A172 (cell line): ENCODE data around the gene DUSP5. TPM values are rescaled to one million over a fixed set of nuclear protein-coding genes. Genes with fewer than 3 reads are reported as not detected.

Experiments used
- DNase-seq: peaks from one replicate; pipeline ENCODE4 v3.0.0-alpha.2; 2015; ENCODE audit warnings: low spot score
- total RNA-seq: library from RNA; depleted of rRNA; stranded (reverse); fragments of >200 nt; shearing (Covaris generic); gene quantifications from 2 replicates; pipeline ENCODE4 v1.2.3, GENCODE V29; 2014; rRNA removed

DUSP5 gene
- total RNA-seq, 1 experiment from 2014 or later: 9.5 TPM

- no peak for DNase-seq
Measured at GRCh38 chr10:110546499-110547110, 48.9 kb downstream of the DUSP5 start.

GRCh38 chr10:110547139-110547761, 49.5 kb downstream of the DUSP5 start:
- DNase-seq: peak; percentile 62

- DNase-seq: no peak
Measured at GRCh38 chr10:110548002-110548401, 50.3 kb downstream of the DUSP5 start.

- no peak for DNase-seq
Measured at GRCh38 chr10:110549211-110549610, 51.5 kb downstream of the DUSP5 start.

- DNase-seq: no peak
Measured at GRCh38 chr10:110553905-110554304, 56.2 kb downstream of the DUSP5 start.

- no peak for DNase-seq
Measured at GRCh38 chr10:110556296-110556695, 58.6 kb downstream of the DUSP5 start.

GRCh38 chr10:110556969-110557601, 59.4 kb downstream of the DUSP5 start:
- no peak for DNase-seq

GRCh38 chr10:110558041-110558440, 60.3 kb downstream of the DUSP5 start:
- no peak for DNase-seq

GRCh38 chr10:110560012-110560411, 62.3 kb downstream of the DUSP5 start:
- DNase-seq: no peak

Other genes with a start within 250 kb of the DUSP5 start
- 10.4 and 14.3 TPM in 2 replicates for gene SMNDC1, start 193.0 kb upstream of the DUSP5 start, total RNA-seq
- 68.1 and 89.3 TPM in 2 replicates for gene SMC3, start 69.8 kb downstream of the DUSP5 start, total RNA-seq
- 0.24 and 0.46 TPM in 2 replicates for gene RBM20, start 146.4 kb downstream of the DUSP5 start, total RNA-seq